GM12872 (cell line): ENCODE measurements around the gene MATR3.

ENCODE experiments used
- TF ChIP-seq, protein P1 (sequence below): IDR thresholded peaks from 3 replicates; pipeline ENCODE4 v1.5.1; 2011; ENCODE audit warnings: low read depth, mild to moderate bottlenecking, low read length, moderate library complexity; ENCODE audit not compliant: insufficient read depth

The MATR3 gene

GRCh38 chr5:139379626-139380449, 86.3 kb downstream of the MATR3 start:
- TF ChIP-seq, protein P1, sequence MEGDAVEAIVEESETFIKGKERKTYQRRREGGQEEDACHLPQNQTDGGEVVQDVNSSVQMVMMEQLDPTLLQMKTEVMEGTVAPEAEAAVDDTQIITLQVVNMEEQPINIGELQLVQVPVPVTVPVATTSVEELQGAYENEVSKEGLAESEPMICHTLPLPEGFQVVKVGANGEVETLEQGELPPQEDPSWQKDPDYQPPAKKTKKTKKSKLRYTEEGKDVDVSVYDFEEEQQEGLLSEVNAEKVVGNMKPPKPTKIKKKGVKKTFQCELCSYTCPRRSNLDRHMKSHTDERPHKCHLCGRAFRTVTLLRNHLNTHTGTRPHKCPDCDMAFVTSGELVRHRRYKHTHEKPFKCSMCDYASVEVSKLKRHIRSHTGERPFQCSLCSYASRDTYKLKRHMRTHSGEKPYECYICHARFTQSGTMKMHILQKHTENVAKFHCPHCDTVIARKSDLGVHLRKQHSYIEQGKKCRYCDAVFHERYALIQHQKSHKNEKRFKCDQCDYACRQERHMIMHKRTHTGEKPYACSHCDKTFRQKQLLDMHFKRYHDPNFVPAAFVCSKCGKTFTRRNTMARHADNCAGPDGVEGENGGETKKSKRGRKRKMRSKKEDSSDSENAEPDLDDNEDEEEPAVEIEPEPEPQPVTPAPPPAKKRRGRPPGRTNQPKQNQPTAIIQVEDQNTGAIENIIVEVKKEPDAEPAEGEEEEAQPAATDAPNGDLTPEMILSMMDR, result no peak
